ENCODE data around the gene GPR68.

Gene GPR68

GRCh38 chr14:91244501-91244901 lies at the start of gene GPR68:
TSS of gene GPR68 (minus strand) at chr14:91244704. CDS start at chr14:91235050, 9,654 bp downstream.
- DNase-seq = peak; percentile 80

GRCh38 chr14:91294153-91294552 lies 49.6 kb upstream of the GPR68 start:
- no peak for DNase-seq

GRCh38 chr14:91293281-91293680 lies 48.8 kb upstream of the GPR68 start:
- DNase-seq = no peak

- DNase-seq = no peak
These were observed 48.0 kb upstream of the GPR68 start for GRCh38 chr14:91292491-91292890.

GRCh38 chr14:91291786-91292405 lies 47.4 kb upstream of the GPR68 start:
- DNase-seq = no peak

- DNase-seq = no peak
These were observed 46.5 kb upstream of the GPR68 start for GRCh38 chr14:91290986-91291385.

GRCh38 chr14:91289464-91289863 lies 45.0 kb upstream of the GPR68 start:
- no peak for DNase-seq

GRCh38 chr14:91288876-91289275 lies 44.4 kb upstream of the GPR68 start:
- no peak for DNase-seq

GRCh38 chr14:91286530-91286937 lies 42.0 kb upstream of the GPR68 start:
- DNase-seq = peak; percentile 89

GRCh38 chr14:91284791-91285548 lies 40.5 kb upstream of the GPR68 start:
- peak; percentile 43 for DNase-seq

- DNase-seq = peak; percentile 65
These were observed 39.8 kb upstream of the GPR68 start for GRCh38 chr14:91284146-91284790.

- DNase-seq = no peak
These were observed 39.2 kb upstream of the GPR68 start for GRCh38 chr14:91283666-91284065.

- no peak for DNase-seq
These were observed 38.6 kb upstream of the GPR68 start for GRCh38 chr14:91282954-91283645.

GRCh38 chr14:91281346-91281745 lies 36.8 kb upstream of the GPR68 start:
- DNase-seq = no peak

GRCh38 chr14:91280129-91280528 lies 35.6 kb upstream of the GPR68 start:
- peak; percentile 92 for DNase-seq

GRCh38 chr14:91279354-91279753 lies 34.9 kb upstream of the GPR68 start:
- DNase-seq = peak; percentile 51

GRCh38 chr14:91278383-91278715 lies 33.8 kb upstream of the GPR68 start:
- DNase-seq = no peak

GRCh38 chr14:91277546-91278382 lies 33.3 kb upstream of the GPR68 start:
- peak; percentile 78 for DNase-seq

GRCh38 chr14:91274796-91275195 lies 30.3 kb upstream of the GPR68 start:
- no peak for DNase-seq

GRCh38 chr14:91273885-91274273 lies 29.4 kb upstream of the GPR68 start:
- peak; percentile 38 for DNase-seq

- DNase-seq = no peak
These were observed 28.9 kb upstream of the GPR68 start for GRCh38 chr14:91273273-91273884.
